HG02571 (cell line): Measurements from ENCODE around the gene PRMT5.
A peak's percentile ranks its signal among the peaks of the same experiment; 100 is the strongest.

ENCODE experiments used
- ATAC-seq: cut with Tn5 transposase; IDR thresholded peaks from one replicate; pipeline ENCODE4 v1.9.1; 2021; ENCODE audit warnings: mild to moderate bottlenecking, moderate library complexity; ENCODE audit not compliant: unreplicated experiment

Gene PRMT5

GRCh38 chr14:22898302-22899090 lies 30.7 kb downstream of the PRMT5 start:
- no peak for ATAC-seq

GRCh38 chr14:22897357-22897756 lies 31.8 kb downstream of the PRMT5 start:
- no peak for ATAC-seq

- no peak for ATAC-seq
These were observed 32.4 kb downstream of the PRMT5 start for GRCh38 chr14:22896760-22897159.

- no peak for ATAC-seq
These were observed 32.8 kb downstream of the PRMT5 start for GRCh38 chr14:22896356-22896755.

- ATAC-seq: no peak
These were observed 33.8 kb downstream of the PRMT5 start for GRCh38 chr14:22895402-22895801.

- ATAC-seq: no peak
These were observed 35.5 kb downstream of the PRMT5 start for GRCh38 chr14:22893706-22894105.

- no peak for ATAC-seq
These were observed 36.7 kb downstream of the PRMT5 start for GRCh38 chr14:22892488-22892887.

- ATAC-seq: no peak
These were observed 38.8 kb downstream of the PRMT5 start for GRCh38 chr14:22890416-22890815.

- ATAC-seq: no peak
These were observed 40.5 kb downstream of the PRMT5 start for GRCh38 chr14:22888662-22889061.

GRCh38 chr14:22887990-22888378 lies 41.2 kb downstream of the PRMT5 start:
- peak; percentile 54 for ATAC-seq

GRCh38 chr14:22887260-22887989 lies 41.8 kb downstream of the PRMT5 start:
- ATAC-seq: peak; percentile 39

GRCh38 chr14:22886500-22887259 lies 42.5 kb downstream of the PRMT5 start:
- peak; percentile 50 for ATAC-seq

GRCh38 chr14:22885975-22886374 lies 43.2 kb downstream of the PRMT5 start:
- ATAC-seq: no peak

GRCh38 chr14:22884738-22885523 lies 44.2 kb downstream of the PRMT5 start:
- ATAC-seq: no peak

GRCh38 chr14:22884076-22884737 lies 45.0 kb downstream of the PRMT5 start:
- ATAC-seq: no peak

GRCh38 chr14:22883173-22883976 lies 45.8 kb downstream of the PRMT5 start, which contains the start of gene REM2:
TSS of gene REM2 (plus strand) at chr14:22883222. CDS start at chr14:22883288, 66 bp downstream.
- ATAC-seq: no peak

- ATAC-seq: no peak
These were observed 46.5 kb downstream of the PRMT5 start for GRCh38 chr14:22882529-22883172.

- ATAC-seq: no peak
These were observed 47.1 kb downstream of the PRMT5 start for GRCh38 chr14:22882064-22882463.
